Measurements from ENCODE around the gene AKAP8. TPM values are rescaled to one million over a fixed set of nuclear protein-coding genes. Genes with fewer than 3 reads are reported as not detected.

Gene AKAP8
- total RNA-seq, 2 experiments from 2014 or later: 55.6 to 59.0 TPM

DNA sequence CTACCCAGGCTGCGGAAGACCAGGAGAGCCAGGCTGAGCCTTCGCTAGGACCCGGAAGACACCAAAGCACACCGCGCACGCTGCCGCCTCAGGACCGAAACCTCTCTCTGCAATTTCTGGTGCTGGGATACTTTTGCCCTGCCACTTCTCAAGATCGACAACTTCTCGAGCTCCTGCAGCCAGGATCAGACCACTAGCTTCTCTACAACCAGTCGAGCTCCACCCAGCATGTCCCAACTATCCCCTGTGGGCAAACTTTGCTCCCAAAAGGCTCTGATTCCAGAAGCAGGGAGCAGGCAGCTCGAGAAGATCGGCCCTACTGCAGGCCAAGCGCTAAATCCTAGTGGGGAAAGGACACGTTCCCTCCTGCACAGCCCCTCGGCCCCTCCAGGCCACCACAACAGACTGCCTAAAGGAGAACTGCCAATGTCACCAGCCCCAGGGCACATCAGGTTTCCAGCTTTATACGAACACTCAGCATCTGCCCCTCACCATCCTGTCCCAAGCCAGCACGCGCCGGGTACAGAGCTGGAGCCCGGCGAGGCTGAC, 979 bp downstream of the AKAP8 start:
- ATAC-seq: no peak
- CTCF ChIA-PET: interaction anchor here (1.0 to 3.6 kb wide), 14 partner anchors 16 to 201 kb away, joined by 3 to 29 read pairs (median 4); partner anchors contain the start of genes AKAP8L and BRD4

DNA sequence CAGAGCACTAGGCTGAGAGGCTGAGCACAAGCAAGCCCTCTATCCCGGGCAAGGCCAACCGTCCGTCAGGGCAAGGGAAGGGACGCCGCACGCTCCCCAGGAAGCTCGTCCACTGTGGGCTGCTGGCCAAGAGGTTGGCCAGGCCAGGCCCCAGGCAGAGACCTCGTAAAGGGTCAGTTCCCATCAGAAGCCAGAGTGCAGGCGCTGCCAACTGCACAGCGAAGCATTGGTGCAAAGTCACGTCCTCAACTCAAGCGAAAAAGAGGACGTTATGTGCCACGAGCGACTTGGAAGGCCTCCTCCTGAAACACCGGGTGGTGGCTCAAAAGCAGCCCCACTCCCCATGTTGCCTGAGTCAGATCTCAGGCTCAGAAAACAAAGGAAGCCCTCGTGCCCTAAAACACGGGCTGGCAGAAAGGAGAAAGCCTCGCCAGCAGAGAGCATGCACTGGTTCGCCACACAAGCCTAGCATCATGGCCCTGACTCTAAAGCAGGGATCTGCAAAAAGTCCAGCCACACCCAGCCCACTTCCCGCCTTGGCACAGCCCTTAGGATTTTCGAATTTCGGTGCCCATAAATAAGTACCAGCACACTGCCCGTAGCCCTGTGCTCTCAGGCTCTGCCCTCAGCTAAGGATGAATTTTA, 4.7 kb downstream of the AKAP8 start:
- ATAC-seq (no peak), DNase-seq (no peak)
- CTCF ChIA-PET: interaction anchor here (1.1 kb wide), 1 partner anchor 182 kb away, joined by 4 read pairs; no protein-coding TSS in a partner anchor
- Mint-ChIP-seq H3K9me3 (ENCODE audit: low read depth) (no peaks in the 10 kb centered on the region), H3K4me1 (peaks cover 27% of the 10 kb centered on the region), H3K36me3 (peaks cover 18% of the 10 kb centered on the region), H3K4me3 (no peak overlapping the region), H3K27me3 (no peaks in the 10 kb centered on the region), H3K27ac (peak overlapping the region; percentile 19)

More for the DNA sequence above, 979 bp downstream of the AKAP8 start:
- Mint-ChIP-seq H3K27ac (peak overlapping the region; percentile 98), H3K4me3 (peak overlapping the region; percentile 84), H3K36me3 (peaks cover 11% of the 10 kb centered on the region), H3K27me3 (no peaks in the 10 kb centered on the region), H3K9me3 (ENCODE audit: low read depth) (no peaks in the 10 kb centered on the region), H3K4me1 (peaks cover 41% of the 10 kb centered on the region)
- DNase-seq: peak; percentile 70

DNA sequence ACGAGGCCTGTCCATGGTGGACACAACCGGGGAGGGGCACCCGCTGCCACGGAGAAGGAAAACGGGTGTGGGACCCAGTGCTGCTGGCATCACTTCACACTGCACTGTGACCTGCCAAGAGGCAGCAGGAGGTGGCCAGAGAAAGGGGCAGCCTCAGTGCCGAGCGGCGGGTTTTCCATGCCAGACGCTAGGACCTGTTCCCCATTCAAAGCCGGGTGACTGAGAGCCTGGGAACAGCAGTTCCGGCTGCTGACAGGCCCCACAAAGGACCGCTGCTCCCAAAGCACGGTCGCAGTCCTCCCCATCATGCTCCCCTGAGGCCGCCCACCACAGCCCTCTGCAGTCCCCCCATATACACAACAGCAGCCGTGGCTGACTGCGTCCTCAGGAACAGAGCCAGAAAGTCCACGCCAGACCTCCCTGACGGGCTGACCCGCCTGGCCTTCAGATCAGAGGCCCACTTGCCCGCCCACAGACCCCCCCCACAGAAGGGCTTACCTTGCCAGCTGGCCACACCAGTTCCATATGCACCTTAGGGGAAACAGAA, 5.4 kb downstream of the AKAP8 start:
- no peak for ATAC-seq
- H3K36me3 Mint-ChIP-seq: peaks cover 17% of the 10 kb centered on the region
- H3K4me1 Mint-ChIP-seq: peaks cover 27% of the 10 kb centered on the region
- H3K27me3 Mint-ChIP-seq: no peaks in the 10 kb centered on the region
- CTCF ChIA-PET: no interaction called here
- H3K27ac Mint-ChIP-seq: no peak overlapping the region
- no peaks in the 10 kb centered on the region for H3K9me3 Mint-ChIP-seq (ENCODE audit: low read depth)
- no peak overlapping the region for H3K4me3 Mint-ChIP-seq
- DNase-seq: no peak

DNA sequence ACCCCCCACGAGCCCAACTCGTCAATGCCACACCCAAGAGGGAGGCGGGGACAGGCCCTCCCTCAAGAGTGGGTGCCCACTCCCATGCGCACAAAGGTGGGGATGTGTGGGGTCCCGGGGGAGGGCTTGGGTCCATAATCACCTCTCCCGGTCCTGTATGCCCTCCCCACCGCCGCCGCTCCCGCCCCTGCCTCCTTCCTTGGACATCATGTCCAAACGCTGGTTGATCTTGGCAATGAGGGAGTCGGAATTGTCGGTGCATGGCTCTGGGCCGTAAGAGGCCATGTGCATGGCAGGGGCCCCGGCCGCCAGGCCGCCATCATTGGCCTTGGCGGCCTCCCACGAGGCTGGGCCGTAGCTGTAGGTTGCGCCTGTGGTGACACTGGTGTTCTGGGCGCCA, 5.9 kb downstream of the AKAP8 start:
- H3K27ac Mint-ChIP-seq: no peak overlapping the region
- peaks cover 27% of the 10 kb centered on the region for H3K4me1 Mint-ChIP-seq
- no peak for DNase-seq
- no peaks in the 10 kb centered on the region for H3K27me3 Mint-ChIP-seq
- ATAC-seq: no peak
- H3K4me3 Mint-ChIP-seq: no peak overlapping the region
- CTCF ChIA-PET: no interaction called here
- no peaks in the 10 kb centered on the region for H3K9me3 Mint-ChIP-seq (ENCODE audit: low read depth)
- peaks cover 17% of the 10 kb centered on the region for H3K36me3 Mint-ChIP-seq

DNA sequence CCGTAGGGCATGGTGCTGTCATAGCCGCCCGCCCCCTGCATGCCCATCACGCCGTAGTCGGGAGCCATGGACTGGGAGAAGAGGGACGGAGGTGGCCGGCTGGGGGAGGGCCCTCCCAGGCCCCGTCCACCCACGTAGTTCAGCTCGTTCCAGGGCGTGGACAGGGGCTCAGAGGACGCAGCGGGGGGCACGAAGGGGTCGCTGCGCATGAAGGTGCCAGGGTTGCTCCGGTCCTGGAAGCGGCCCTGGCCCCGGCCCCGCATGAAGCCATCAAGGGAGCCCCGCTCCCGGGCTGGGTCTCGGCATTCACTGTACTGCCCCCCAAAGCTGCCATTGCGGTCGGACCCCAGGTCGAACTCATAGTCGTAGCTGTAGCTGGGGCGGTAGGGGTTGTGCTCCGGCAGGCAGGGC, 6.7 kb downstream of the AKAP8 start:
- no peak overlapping the region for H3K4me3 Mint-ChIP-seq
- no peaks in the 10 kb centered on the region for H3K27me3 Mint-ChIP-seq
- H3K9me3 Mint-ChIP-seq (ENCODE audit: low read depth): no peaks in the 10 kb centered on the region
- no peak for ATAC-seq
- H3K27ac Mint-ChIP-seq: no peak overlapping the region
- CTCF ChIA-PET: no interaction called here
- peaks cover 22% of the 10 kb centered on the region for H3K4me1 Mint-ChIP-seq
- DNase-seq: no peak
- peaks cover 17% of the 10 kb centered on the region for H3K36me3 Mint-ChIP-seq

DNA sequence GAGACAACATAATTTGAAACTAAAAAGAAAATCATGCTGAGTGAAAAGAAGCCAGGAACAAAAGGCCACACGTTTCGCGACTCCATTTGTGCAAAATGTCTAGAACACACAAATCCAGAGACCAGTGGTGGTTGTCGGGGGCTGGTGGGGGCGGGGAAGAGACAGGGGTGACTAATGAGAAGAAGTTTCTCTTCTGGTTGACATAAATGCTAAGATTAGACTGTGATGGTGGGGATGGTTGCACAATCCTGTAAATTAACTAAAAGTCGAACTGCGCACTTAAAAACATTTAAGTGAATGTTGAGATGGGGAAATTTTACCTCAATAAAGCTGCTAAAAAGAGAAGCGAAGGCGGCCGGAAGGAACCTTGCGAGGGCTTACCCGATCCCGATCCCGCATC, 7.1 kb downstream of the AKAP8 start:
- Mint-ChIP-seq H3K27ac (no peak overlapping the region), H3K27me3 (no peaks in the 10 kb centered on the region), H3K36me3 (peaks cover 21% of the 10 kb centered on the region), H3K4me3 (no peak overlapping the region), H3K9me3 (ENCODE audit: low read depth) (no peaks in the 10 kb centered on the region), H3K4me1 (peaks cover 18% of the 10 kb centered on the region)
- no peak for DNase-seq
- CTCF ChIA-PET: no interaction called here
- ATAC-seq: no peak

DNA sequence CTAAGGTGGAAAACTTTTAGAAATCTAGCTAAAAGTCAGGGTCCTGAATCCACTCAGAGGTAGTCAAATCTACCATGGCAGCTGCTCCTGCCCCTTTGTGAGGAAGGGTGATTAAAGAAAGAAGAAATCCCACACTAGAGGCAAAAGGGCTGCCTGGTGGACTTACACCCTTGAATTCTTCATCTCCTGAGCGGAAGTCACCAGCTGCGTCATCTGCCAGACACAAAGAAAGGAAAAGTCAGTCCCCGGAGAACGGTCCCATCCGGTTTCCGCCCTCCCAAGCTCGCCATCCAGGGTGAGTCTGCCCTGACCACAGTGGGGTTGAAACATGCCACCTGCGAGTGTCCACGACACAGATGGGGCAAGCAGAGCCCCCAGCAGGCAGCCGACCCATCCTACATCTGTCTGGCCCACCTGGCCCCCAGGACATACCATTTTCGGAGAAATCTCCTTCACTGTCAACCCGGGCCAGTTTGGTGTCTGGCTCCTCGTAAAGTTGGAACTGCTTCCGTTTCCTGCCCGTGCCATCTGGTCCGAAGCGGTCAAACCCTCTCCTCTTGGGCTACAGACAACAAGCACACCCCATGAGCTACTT, 7.7 kb downstream of the AKAP8 start:
- Mint-ChIP-seq H3K4me3 (no peak overlapping the region), H3K27ac (no peak overlapping the region), H3K4me1 (peaks cover 12% of the 10 kb centered on the region), H3K27me3 (no peaks in the 10 kb centered on the region), H3K36me3 (peaks cover 22% of the 10 kb centered on the region), H3K9me3 (ENCODE audit: low read depth) (no peaks in the 10 kb centered on the region)
- CTCF ChIA-PET: no interaction called here
- DNase-seq (no peak), ATAC-seq (no peak)

DNA sequence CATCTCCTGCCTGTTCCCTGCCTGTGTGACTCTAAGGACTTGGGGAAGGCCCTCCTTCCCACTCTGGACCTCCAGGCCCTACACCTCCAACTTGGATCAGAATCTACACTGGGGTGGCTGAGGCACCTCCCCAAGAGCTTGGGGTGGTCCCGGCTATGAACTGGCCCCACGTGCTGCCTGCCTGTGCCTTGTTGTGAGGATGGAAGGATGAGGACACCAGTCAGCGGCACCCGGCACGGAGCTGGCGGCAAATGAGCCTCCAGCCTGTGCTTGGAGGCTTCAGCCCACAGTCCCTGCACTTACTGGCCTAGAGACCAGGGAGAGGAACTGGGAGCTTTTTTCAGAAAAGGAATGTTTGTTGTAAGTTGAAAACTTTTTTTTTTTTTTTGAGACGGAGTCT, 8.5 kb downstream of the AKAP8 start:
- Mint-ChIP-seq H3K36me3 (peaks cover 23% of the 10 kb centered on the region), H3K9me3 (ENCODE audit: low read depth) (no peaks in the 10 kb centered on the region), H3K27me3 (no peaks in the 10 kb centered on the region), H3K4me1 (peaks cover 7% of the 10 kb centered on the region), H3K4me3 (no peak overlapping the region), H3K27ac (no peak overlapping the region)
- ATAC-seq (no peak), DNase-seq (no peak)
- CTCF ChIA-PET: no interaction called here

DNA sequence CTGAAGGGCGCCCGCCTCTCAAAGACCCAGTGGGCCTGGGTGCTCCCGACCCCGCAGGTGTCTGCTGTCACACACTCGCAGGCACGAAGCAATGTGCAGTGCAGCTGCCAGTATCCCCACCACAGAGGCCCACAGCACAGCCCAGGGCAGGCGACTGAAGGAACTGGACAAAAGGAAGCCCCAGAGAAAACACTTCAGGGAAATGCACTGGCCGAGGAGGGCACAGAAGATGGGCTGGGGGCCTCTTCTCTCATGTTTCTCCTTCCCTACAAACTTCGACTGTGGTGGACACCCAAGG, 10.0 kb downstream of the AKAP8 start:
- Mint-ChIP-seq H3K9me3 (ENCODE audit: low read depth) (no peaks in the 10 kb centered on the region), H3K4me3 (no peak overlapping the region), H3K27me3 (no peaks in the 10 kb centered on the region), H3K27ac (no peak overlapping the region), H3K4me1 (peaks cover 2% of the 10 kb centered on the region), H3K36me3 (peaks cover 31% of the 10 kb centered on the region)
- ATAC-seq (no peak), DNase-seq (no peak)
- CTCF ChIA-PET: no interaction called here

DNA sequence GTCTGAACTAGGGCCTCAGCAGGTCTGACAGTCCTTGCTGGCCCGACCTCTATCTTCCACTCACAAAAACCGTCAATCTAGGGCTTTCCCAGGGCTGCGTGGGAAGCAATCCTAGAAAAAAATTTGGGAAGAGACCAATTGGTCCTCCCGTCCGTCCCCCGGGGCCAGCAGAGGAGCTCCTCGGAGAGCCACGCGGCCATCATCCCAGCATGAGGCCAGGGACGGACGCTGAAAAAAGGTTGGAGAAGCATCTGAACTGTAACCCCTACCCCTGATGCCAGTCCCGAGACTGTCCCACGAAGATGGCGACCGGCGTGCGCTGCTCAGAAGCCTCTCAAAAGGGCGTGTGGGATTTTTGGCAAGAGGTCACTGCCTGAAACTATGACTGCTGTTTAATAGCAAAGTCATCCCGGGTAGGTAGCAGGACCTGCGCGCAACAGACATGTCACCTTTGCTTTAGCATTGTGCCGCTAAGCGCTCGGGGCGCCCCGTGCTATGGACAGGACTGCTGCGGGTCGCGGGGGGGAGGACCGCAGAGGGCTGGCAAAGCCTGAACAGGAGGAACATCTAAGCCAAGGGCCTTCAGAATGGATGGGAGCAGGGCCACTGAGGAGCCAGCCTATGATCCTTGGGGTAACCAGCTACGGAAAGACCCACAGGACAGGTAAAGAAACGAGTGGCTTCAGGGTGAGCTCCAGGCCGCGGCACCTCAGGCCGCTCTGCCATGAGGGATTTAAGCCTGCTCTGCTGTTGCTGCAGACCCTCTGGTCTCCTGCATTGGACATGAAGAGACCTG, 10.6 kb downstream of the AKAP8 start:
- CTCF ChIA-PET: no interaction called here

DNA sequence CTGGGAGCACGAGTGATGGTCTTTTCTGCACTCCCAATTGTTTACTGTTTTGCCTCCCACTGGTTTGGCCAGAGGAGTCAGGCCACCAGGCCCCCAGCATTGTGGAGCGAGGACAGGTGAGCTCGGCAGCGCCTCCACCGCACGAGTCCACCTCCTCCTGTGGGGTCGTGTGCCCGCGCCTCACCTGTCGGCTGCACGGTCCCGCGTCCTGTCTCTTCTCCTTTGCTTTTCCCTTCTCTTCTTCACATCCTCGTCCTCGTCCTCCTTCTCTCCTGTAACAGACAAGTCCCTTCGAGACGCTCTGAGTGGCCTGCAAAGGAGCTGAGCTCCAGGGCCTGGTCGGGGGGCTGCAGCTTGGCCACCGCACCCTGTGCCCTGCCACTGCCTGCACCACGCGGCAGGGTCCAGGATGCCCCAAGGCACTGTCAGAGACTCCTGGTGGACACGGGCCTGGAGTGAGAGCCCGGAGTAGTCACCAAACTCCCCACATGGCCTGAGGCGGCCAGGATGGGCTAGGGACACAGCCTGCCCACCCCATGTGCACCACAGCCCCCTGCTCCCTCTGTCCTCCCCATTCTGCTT, 11.4 kb downstream of the AKAP8 start:
- Mint-ChIP-seq H3K27me3 (no peaks in the 10 kb centered on the region), H3K36me3 (peaks cover 35% of the 10 kb centered on the region), H3K4me3 (no peak overlapping the region), H3K27ac (no peak overlapping the region), H3K4me1 (no peaks in the 10 kb centered on the region), H3K9me3 (ENCODE audit: low read depth) (no peaks in the 10 kb centered on the region)
- CTCF ChIA-PET: no interaction called here
- DNase-seq (no peak), ATAC-seq (no peak)

More for the DNA sequence above, 10.6 kb downstream of the AKAP8 start:
- no peak overlapping the region for H3K27ac Mint-ChIP-seq
- ATAC-seq (no peak), DNase-seq (no peak)
- no peak overlapping the region for H3K4me3 Mint-ChIP-seq
- peaks cover 2% of the 10 kb centered on the region for H3K4me1 Mint-ChIP-seq
- H3K9me3 Mint-ChIP-seq (ENCODE audit: low read depth): no peaks in the 10 kb centered on the region
- peaks cover 31% of the 10 kb centered on the region for H3K36me3 Mint-ChIP-seq
- no peaks in the 10 kb centered on the region for H3K27me3 Mint-ChIP-seq

DNA sequence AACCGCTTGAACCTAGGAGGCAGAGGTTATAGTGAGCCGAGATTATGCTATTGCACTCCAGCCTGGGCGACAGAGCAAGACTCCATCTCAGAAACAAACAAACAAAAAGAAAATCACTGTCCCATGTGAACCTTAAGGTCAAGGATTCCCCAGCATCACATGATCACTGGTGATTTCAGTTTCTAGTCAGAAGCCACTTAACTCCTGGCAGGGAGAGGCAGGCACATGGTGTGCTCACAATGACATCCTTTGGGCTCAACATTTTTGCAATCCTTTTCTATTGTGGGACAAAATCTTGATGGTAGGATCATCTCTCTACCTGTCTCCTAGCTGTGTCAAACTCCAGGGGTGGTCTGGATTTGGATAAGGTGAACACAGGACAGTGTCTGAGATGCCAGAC, 12.1 kb downstream of the AKAP8 start:
- Mint-ChIP-seq H3K4me3 (no peak overlapping the region), H3K27me3 (no peaks in the 10 kb centered on the region), H3K9me3 (ENCODE audit: low read depth) (no peaks in the 10 kb centered on the region), H3K4me1 (no peaks in the 10 kb centered on the region), H3K36me3 (peaks cover 33% of the 10 kb centered on the region), H3K27ac (no peak overlapping the region)
- ATAC-seq: no peak
- no peak for DNase-seq
- CTCF ChIA-PET: no interaction called here

DNA sequence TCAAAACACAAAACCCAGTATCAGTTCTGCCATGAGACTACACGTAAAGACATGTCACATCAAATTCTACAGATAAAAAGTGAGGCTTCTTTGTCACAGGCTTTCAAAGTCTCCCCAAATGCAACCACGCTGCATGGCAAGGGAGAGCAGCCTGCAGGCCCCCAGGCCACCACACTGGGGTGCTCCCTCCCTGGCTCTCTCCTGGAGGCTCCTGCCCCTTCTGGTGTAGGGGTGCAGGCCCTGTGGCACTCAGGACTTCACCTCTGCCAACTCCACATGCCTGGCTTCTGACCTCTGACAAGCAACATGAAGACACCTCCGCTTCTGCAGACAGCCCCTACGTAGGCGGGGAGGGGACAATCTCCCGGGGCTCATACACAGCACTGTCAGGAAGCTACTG, 14.3 kb downstream of the AKAP8 start:
- H3K4me1 Mint-ChIP-seq: peaks cover 18% of the 10 kb centered on the region
- CTCF ChIA-PET: no interaction called here
- DNase-seq (no peak), ATAC-seq (no peak)
- no peak overlapping the region for H3K4me3 Mint-ChIP-seq
- H3K27me3 Mint-ChIP-seq: no peaks in the 10 kb centered on the region
- H3K9me3 Mint-ChIP-seq (ENCODE audit: low read depth): no peaks in the 10 kb centered on the region
- peak overlapping the region; percentile 19 for H3K27ac Mint-ChIP-seq
- H3K36me3 Mint-ChIP-seq: peaks cover 46% of the 10 kb centered on the region

Data from activated CD8-positive, alpha-beta memory T cell treated with anti-CD3 and anti-CD28 coated beads, Interleukin-2, amount 10 ng/mL, durations not matched to agents 7 days and 5 days (primary cell).